Kidney (tissue), 14 donors: ENCODE measurements around the gene CARD19. TPM values are rescaled to one million over a fixed set of nuclear protein-coding genes. Genes with fewer than 3 reads are reported as not detected.

Experiments used
- DNase-seq, 5 donors: peaks; one replicate each; pipeline ENCODE4 v3.0.0-alpha.2; 2013 to 2020
- FAIRE-seq: peaks from 2 replicates; lab custom pipeline; 2012; peaks lifted over from hg19 to GRCh38; lab: Jason Lieb, UNC
- H3K27ac ChIP-seq, 2 donors: one replicate each; pipeline ENCODE4 v1.7.0; 2013; ENCODE audit warnings: low read depth in 2 of 2, low read length in 2 of 2, inconsistent platforms in 1 of 2
- H3K27me3 ChIP-seq: one replicate; pipeline ENCODE4 v1.7.1; 2013; ENCODE audit warnings: low read length, inconsistent platforms; ENCODE audit not compliant: control insufficient read depth, insufficient read depth
- H3K36me3 ChIP-seq, 3 donors: one replicate each; pipeline versions ENCODE4 v1.7.0 to v1.7.1; 2013; ENCODE audit warnings: low read length in 3 of 3, control low read depth in 1 of 3, inconsistent platforms in 1 of 3; ENCODE audit not compliant: insufficient read depth in 3 of 3, control insufficient read depth in 2 of 3
- H3K4me1 ChIP-seq, 3 donors: one replicate each; pipeline versions ENCODE4 v1.7.0 to v1.7.1; 2013; ENCODE audit warnings: low read length in 3 of 3, inconsistent platforms in 1 of 3, low read depth in 1 of 3; ENCODE audit not compliant: control insufficient read depth in 2 of 3, insufficient read depth in 2 of 3
- H3K4me3 ChIP-seq, 3 donors: one replicate each; pipeline versions ENCODE4 v1.7.0 to v1.8.1; 2013; ENCODE audit warnings: low read length in 3 of 3, control low read depth in 1 of 3, inconsistent platforms in 1 of 3
- H3K9ac ChIP-seq, 3 donors: one replicate each; pipeline versions ENCODE4 v1.7.0 to v1.7.1; 2013; ENCODE audit warnings: low read length in 3 of 3, control low read depth in 1 of 3, inconsistent platforms in 1 of 3
- H3K9me3 ChIP-seq, 3 donors: one replicate each; pipeline versions ENCODE4 v1.7.0 to v1.7.1; 2013; ENCODE audit warnings: low read length in 3 of 3, control low read depth in 1 of 3, inconsistent platforms in 1 of 3; ENCODE audit not compliant: control insufficient read depth in 2 of 3, insufficient read depth in 1 of 3
- intact Hi-C: fragments of 100-400 bp; cut with DNase I; formaldehyde crosslinking; loops from one replicate; pipeline ENCODE4 v1.11.1; 2022
- polyA plus RNA-seq: library from polyadenylated mRNA; stranded (reverse); fragments of 350-450 nt; fragmentation: Illumina TruSeq; extraction: RNeasy Lipid Tissue Mini Kit (QIAGEN cat#74804); gene quantifications from one replicate; pipeline ENCODE4 v1.2.3, GENCODE V29; 2014; ENCODE audit warnings: low read depth, low replicate concordance; ENCODE audit not compliant: insufficient read depth
- total RNA-seq: library from RNA; stranded (reverse); fragmentation: NEBNext Ultra II Directional; extraction: Animal tissue kit (Norgen Biotek cat#: 25700); gene quantifications from one replicate; pipeline ENCODE4 v1.2.1, GENCODE V29; 2021
- TF ChIP-seq, protein P1 (sequence below): IDR thresholded peaks from 3 replicates; pipeline ENCODE4 v1.5.1; 2012; ENCODE audit warnings: mild to moderate bottlenecking, moderate library complexity, borderline replicate concordance; ENCODE audit not compliant: insufficient read depth; ENCODE audit errors: extremely low read depth
- donor health status: control.
- donor health status: control.
- donor health status: control.
- donor health status: control.
- donor health status: control.
- donor health status: DM: yes; HTN: yes; CAD: no.
- donor health status: Normal renal cell carcinoma (clear cell type).

The CARD19 gene
- total and polyA plus RNA-seq, 2 donors from 2014 or later, result 44.5 to 49.3 TPM

GRCh38 chr9:93049491-93049890, 46.5 kb upstream of the CARD19 start:
- H3K4me1 ChIP-seq, result peaks cover 0 to 11% (median 8%) of the 10 kb centered on the region in 3 donors
- H3K9ac ChIP-seq, result no peak overlapping the region
- TF ChIP-seq, protein P1, sequence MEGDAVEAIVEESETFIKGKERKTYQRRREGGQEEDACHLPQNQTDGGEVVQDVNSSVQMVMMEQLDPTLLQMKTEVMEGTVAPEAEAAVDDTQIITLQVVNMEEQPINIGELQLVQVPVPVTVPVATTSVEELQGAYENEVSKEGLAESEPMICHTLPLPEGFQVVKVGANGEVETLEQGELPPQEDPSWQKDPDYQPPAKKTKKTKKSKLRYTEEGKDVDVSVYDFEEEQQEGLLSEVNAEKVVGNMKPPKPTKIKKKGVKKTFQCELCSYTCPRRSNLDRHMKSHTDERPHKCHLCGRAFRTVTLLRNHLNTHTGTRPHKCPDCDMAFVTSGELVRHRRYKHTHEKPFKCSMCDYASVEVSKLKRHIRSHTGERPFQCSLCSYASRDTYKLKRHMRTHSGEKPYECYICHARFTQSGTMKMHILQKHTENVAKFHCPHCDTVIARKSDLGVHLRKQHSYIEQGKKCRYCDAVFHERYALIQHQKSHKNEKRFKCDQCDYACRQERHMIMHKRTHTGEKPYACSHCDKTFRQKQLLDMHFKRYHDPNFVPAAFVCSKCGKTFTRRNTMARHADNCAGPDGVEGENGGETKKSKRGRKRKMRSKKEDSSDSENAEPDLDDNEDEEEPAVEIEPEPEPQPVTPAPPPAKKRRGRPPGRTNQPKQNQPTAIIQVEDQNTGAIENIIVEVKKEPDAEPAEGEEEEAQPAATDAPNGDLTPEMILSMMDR, result no peak
- DNase-seq, result no peak
- H3K36me3 ChIP-seq, result no peaks in the 10 kb centered on the region
- no peaks in the 10 kb centered on the region for H3K9me3 ChIP-seq
- intact Hi-C loops, result no loop called here
- H3K27ac ChIP-seq, result no peak overlapping the region
- no peaks in the 10 kb centered on the region for H3K27me3 ChIP-seq
- H3K4me3 ChIP-seq, result no peak overlapping the region
- FAIRE-seq, result no peak

GRCh38 chr9:93050231-93050630, 45.8 kb upstream of the CARD19 start:
- Histone ChIP-seq H3K4me1 (peaks cover 0 to 11% (median 8%) of the 10 kb centered on the region in 3 donors), H3K9ac (peak overlapping the region in 1 of 3 donors; percentile 26), H3K4me3 (no peak overlapping the region), H3K36me3 (no peaks in the 10 kb centered on the region), H3K27me3 (no peaks in the 10 kb centered on the region), H3K27ac (no peak overlapping the region), H3K9me3 (no peaks in the 10 kb centered on the region)
- FAIRE-seq (no peak), DNase-seq (no peak)
- TF ChIP-seq, protein P1, result no peak
- intact Hi-C loops, result no loop called here

- Histone ChIP-seq H3K27me3 (no peaks in the 10 kb centered on the region), H3K4me3 (no peak overlapping the region), H3K27ac (no peak overlapping the region), H3K4me1 (peaks cover 0 to 11% (median 8%) of the 10 kb centered on the region in 3 donors), H3K9ac (no peak overlapping the region), H3K36me3 (no peaks in the 10 kb centered on the region), H3K9me3 (no peaks in the 10 kb centered on the region)
- FAIRE-seq (no peak), DNase-seq (peak in 3 of 5 donors; percentile 40 to 80 (median 62))
- TF ChIP-seq, protein P1, result no peak
- intact Hi-C loops, result no loop called here
Observed at GRCh38 chr9:93051680-93052089, 44.3 kb upstream of the CARD19 start.
